ENCODE results near the gene MYL5. TPM values are rescaled to one million over a fixed set of nuclear protein-coding genes. Genes with fewer than 3 reads are reported as not detected.

Gene MYL5
- total RNA-seq, 6 experiments from 2014 or later: 14.2 to 23.0 (median 18.8) TPM

- Mint-ChIP-seq H3K4me3 (no peak overlapping the region), H3K9me3 (peaks cover 53% of the 10 kb centered on the region), H3K27ac (no peak overlapping the region), H3K36me3 (ENCODE audit: low read depth) (peaks cover 17% of the 10 kb centered on the region), H3K27me3 (ENCODE audit: insufficient read depth) (no peaks in the 10 kb centered on the region; the same call in none of the 2 replicates), H3K4me1 (ENCODE audit: low read depth) (no peaks in the 10 kb centered on the region)
- DNase-seq: no peak
- TF ChIP-seq, protein P1, sequence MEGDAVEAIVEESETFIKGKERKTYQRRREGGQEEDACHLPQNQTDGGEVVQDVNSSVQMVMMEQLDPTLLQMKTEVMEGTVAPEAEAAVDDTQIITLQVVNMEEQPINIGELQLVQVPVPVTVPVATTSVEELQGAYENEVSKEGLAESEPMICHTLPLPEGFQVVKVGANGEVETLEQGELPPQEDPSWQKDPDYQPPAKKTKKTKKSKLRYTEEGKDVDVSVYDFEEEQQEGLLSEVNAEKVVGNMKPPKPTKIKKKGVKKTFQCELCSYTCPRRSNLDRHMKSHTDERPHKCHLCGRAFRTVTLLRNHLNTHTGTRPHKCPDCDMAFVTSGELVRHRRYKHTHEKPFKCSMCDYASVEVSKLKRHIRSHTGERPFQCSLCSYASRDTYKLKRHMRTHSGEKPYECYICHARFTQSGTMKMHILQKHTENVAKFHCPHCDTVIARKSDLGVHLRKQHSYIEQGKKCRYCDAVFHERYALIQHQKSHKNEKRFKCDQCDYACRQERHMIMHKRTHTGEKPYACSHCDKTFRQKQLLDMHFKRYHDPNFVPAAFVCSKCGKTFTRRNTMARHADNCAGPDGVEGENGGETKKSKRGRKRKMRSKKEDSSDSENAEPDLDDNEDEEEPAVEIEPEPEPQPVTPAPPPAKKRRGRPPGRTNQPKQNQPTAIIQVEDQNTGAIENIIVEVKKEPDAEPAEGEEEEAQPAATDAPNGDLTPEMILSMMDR (IDR thresholded peaks at IDR 0.05): no peak
Observed at GRCh38 chr4:656436-657337, 17.7 kb upstream of the MYL5 start.

- Mint-ChIP-seq H3K9me3 (peaks cover 53% of the 10 kb centered on the region), H3K27me3 (ENCODE audit: insufficient read depth) (no peaks in the 10 kb centered on the region; the same call in none of the 2 replicates), H3K27ac (no peak overlapping the region), H3K4me3 (no peak overlapping the region), H3K36me3 (ENCODE audit: low read depth) (peaks cover 17% of the 10 kb centered on the region), H3K4me1 (ENCODE audit: low read depth) (no peaks in the 10 kb centered on the region)
- TF ChIP-seq, protein P1 (IDR thresholded peaks at IDR 0.05): no peak
- no peak for DNase-seq
Observed at GRCh38 chr4:657338-657833, 17.0 kb upstream of the MYL5 start.

- no peak for DNase-seq
- no peak overlapping the region for H3K4me3 Mint-ChIP-seq
- TF ChIP-seq, protein P1 (IDR thresholded peaks at IDR 0.05): no peak
- H3K27ac Mint-ChIP-seq: no peak overlapping the region
- no peaks in the 10 kb centered on the region for H3K4me1 Mint-ChIP-seq (ENCODE audit: low read depth)
- H3K27me3 Mint-ChIP-seq (ENCODE audit: insufficient read depth): peaks cover 3% of the 10 kb centered on the region
- peaks cover 14% of the 10 kb centered on the region for H3K36me3 Mint-ChIP-seq (ENCODE audit: low read depth)
- H3K9me3 Mint-ChIP-seq: peaks cover 48% of the 10 kb centered on the region
Observed at GRCh38 chr4:657834-658667, 16.3 kb upstream of the MYL5 start.

- Mint-ChIP-seq H3K27me3 (ENCODE audit: insufficient read depth) (peaks cover 3% of the 10 kb centered on the region), H3K27ac (no peak overlapping the region), H3K4me1 (ENCODE audit: low read depth) (no peaks in the 10 kb centered on the region), H3K36me3 (ENCODE audit: low read depth) (peaks cover 14% of the 10 kb centered on the region), H3K9me3 (peaks cover 47% of the 10 kb centered on the region), H3K4me3 (no peak overlapping the region)
- TF ChIP-seq, protein P1 (IDR thresholded peaks at IDR 0.05): no peak
- no peak for DNase-seq
Observed at GRCh38 chr4:658681-659667, 15.4 kb upstream of the MYL5 start.
